Body of pancreas (tissue), 4 donors: Measurements from ENCODE around the gene TRAPPC12.

Experiments
- POLR2A ChIP-seq, 3 donors: fragments of 450-650 bp; IDR thresholded peaks; one replicate each; pipeline ENCODE4 v1.6.1; 2016; ENCODE audit warnings: antibody characterized with exemption in 3 of 3, mild to moderate bottlenecking in 2 of 3
- TF ChIP-seq, protein P1 (sequence below), 7 experiments: fragments of 450-650 bp in 4 of 7; fragments of 200-600 bp in 3 of 7; sonication (generic) in 3 of 7; IDR thresholded peaks; one replicate each; pipeline ENCODE4 v1.5.1; 2016 to 2019; ENCODE audit warnings: antibody characterized with exemption in 7 of 7

DNA sequence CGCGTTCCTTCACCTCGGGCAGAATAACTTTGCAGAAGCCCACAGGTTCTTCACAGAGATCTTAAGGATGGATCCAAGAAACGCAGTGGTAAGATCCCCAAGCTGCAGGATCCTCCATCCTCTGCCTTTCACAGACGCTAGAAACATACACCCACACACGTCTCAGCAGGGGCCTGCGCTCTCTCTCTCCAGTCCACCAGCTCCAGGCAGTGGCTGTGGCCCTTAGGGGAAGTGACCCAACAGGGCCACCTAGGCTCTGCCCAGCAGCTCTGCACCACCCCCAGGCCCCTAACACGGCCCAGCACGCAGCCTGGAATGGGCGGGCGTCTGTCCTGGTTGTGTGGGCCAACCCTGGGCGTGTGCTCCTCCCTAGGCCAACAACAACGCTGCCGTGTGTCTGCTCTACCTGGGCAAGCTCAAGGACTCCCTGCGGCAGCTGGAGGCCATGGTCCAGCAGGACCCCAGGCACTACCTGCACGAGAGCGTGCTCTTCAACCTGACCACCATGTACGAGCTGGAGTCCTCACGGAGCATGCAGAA is 99.4 kb downstream of the TRAPPC12 start:
- TF ChIP-seq, protein P1, sequence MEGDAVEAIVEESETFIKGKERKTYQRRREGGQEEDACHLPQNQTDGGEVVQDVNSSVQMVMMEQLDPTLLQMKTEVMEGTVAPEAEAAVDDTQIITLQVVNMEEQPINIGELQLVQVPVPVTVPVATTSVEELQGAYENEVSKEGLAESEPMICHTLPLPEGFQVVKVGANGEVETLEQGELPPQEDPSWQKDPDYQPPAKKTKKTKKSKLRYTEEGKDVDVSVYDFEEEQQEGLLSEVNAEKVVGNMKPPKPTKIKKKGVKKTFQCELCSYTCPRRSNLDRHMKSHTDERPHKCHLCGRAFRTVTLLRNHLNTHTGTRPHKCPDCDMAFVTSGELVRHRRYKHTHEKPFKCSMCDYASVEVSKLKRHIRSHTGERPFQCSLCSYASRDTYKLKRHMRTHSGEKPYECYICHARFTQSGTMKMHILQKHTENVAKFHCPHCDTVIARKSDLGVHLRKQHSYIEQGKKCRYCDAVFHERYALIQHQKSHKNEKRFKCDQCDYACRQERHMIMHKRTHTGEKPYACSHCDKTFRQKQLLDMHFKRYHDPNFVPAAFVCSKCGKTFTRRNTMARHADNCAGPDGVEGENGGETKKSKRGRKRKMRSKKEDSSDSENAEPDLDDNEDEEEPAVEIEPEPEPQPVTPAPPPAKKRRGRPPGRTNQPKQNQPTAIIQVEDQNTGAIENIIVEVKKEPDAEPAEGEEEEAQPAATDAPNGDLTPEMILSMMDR (IDR thresholded peaks at IDR 0.05) = no peak
- TF ChIP-seq POLR2A (IDR thresholded peaks at IDR 0.05) = no peak
